ENCODE data around the gene ITGAL. TPM values are rescaled to one million over a fixed set of nuclear protein-coding genes. Genes with fewer than 3 reads are reported as not detected.

Gene ITGAL
- 1.2 TPM for total RNA-seq

DNA sequence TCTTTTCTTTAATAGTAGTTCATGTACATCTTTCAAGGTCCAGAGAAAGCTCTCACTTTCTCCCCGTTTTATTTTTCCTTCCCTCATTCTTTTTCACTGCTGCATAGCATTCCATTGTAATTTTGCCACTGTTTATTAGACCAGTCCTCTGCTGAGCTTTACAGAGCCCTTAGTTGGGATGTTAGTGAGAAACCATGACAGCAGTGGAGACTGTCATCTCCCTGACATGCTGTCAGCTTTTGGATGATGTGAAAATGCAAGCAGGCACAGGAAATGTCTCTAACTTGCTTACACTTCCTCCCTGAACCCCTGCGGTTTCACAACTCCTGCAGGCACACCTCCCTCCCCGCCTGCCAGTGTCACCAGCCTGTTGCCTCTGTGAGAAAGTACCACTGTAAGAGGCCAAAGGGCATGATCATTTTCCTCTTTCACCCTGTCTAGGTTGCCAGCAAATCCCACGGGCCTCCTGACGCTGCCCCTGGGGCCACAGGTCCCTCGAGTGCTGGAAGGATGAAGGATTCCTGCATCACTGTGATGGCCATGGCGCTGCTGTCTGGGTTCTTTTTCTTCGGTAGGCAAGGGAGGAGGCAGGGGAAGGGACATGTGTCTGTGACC, at the start of gene ITGAL:
Gene ITGAL (plus strand): TSS at position 415 of the 615 bp plus-strand sequence. CDS start 96 bp downstream, at position 511.

DNA sequence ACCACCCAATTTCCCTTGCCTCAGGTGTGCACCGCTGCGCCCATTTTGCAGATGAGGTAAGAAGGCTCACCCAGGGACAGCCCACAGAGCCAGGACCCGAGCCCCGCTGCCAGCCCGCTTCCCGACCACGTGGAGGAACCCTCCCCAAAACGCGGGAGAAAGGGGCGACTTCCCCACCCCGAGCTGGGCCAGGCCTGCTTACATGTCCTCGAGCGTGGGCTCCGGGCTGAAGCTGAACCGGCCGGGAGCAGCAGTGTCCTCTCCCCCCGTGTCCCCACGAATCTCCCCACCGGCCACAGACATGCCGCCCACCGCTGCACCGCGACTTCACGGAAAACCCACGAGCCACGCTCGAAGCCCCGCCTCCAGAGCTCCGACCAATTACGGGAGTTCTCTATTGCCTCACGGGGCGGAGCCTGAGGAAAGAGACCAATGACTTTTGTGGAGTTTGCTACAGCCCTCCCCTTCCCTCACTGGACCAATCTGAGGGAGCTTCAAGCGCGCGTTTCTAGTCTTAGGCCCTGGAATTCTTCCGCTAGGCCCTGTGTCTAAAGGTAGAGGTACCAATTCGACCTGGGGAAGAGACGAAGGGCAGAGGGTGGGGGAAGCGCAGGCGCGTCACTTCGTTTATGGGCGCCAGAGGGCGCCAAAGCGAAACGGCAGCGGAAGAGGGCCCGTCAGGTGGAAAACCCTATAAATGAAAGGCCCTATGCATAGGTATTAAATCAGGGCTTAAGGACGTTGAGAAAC, 42.7 kb upstream of the ITGAL start, which contains the start of gene DCTPP1:
Gene DCTPP1 (minus strand): TSS at position 353 of the 750 bp plus-strand sequence. CDS start 50 bp downstream, at position 303.

DNA sequence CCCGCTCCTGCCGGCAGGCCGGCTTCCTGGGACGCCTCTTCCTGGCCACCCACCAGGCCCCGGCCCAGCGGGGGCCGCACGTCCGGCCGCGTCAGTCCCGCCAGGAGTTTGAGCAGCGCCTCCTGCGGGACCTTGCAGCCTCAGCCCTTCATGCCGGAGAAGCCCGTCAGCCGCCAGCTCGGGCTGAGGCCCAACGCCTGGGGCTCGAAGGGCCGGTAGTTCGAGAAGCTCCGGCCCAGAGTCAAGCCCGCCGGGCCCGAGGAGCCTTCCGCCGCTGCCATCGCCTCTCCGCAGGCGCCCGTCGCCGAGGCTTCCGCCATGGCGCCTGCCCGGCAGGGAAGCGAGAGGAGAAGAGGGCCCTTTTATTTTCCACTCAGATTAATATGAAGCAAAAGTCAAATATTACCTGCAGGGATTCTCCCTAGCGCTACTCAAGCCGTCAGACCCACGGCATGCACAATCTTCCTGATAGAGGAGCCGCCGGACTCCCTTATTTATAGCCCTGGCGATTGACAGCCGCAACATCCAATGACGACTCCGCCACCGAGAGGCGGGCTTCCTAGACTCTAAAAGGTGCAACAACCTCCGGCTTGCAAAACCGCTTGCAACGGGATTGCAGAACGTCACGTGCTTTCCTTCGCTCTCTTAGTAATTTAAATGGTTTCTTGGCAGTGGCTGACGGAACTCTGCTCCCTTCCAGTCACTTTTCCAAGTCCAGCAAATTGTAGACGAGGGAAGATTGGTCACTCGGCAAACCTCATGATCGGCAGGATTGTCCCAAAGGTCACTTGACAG, 26.9 kb upstream of the ITGAL start, which contains the start of gene SEPHS2:
Gene SEPHS2 (minus strand): TSS at position 467 of the 795 bp plus-strand sequence. CDS start 147 bp downstream, at position 320.

DNA sequence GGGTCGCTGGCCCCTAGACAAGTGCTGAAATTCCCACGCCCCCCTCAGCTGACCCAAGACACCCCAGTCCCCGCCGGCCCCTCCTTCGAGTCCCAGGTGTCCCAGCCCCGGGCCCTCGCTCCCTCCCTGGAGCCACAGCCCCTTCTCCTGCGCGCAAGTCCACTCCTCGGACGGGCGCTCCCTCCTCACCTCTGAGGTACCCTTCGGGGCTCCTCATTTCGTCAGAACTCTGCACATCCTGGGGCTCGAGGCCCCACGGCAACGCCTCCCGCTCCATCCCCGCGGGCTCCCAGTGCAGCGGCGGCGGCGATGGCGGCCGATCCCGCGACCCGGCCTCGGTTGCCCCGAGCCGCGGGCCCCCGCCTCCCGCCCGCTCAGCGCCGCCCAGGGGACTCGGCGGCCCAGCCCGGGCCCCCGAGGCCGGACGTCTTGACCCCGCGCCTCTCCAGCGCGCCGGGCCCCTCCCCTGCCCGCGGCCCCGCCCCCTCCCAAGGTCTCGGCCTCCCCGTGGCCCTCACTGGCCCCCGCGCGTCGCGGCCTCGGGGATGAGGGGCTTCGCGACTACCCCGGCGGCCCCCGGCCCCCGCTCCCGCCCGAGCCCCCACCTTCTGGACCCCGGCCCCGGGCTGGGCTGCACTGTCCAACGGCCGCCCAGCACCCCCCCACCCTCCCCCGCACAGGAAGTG, 53.7 kb downstream of the ITGAL start, which contains the start of gene ZNF768:
Gene ZNF768 (minus strand): TSS at position 430 of the 686 bp plus-strand sequence. CDS start 153 bp downstream, at position 277.

DNA sequence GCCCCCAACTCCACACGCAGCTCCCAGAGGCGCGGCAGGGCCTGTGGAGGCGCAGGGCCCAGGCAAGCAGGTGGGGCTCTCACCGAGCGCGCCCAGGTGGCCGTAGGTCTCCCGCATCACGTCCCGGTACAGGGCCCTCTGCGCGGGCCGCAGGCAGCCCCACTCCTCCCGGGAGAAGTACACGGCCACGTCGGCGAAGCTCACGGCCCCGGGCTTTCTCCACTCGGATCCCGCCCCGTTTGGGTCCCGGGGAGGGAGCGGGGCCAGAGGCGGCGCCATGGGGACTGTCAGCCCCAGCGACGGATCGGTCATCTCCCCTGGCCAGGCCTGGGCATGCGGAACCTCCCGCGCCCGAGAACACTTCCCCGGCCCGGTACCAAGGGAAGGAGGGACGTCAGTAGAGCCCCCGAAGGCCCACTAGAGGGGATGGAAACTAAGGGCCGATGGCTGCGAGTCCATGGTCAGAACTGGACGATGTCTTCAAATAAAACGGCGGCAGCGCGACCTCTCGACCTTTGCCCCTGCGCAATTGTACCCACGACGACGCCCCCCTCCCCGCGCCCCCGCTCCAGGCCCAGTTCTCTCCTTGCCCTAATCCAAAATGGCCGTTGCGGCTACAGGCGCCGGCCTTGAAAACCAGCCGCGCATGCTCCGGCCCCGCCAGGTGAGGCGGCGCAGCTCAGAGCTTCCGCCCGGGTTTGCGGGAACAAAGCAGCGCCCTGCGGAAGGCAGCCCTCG, 62.0 kb downstream of the ITGAL start, which contains the start of gene ZNF747:
Gene ZNF747 (minus strand): TSS at position 491 of the 738 bp plus-strand sequence. CDS start 179 bp downstream, at position 312.

DNA sequence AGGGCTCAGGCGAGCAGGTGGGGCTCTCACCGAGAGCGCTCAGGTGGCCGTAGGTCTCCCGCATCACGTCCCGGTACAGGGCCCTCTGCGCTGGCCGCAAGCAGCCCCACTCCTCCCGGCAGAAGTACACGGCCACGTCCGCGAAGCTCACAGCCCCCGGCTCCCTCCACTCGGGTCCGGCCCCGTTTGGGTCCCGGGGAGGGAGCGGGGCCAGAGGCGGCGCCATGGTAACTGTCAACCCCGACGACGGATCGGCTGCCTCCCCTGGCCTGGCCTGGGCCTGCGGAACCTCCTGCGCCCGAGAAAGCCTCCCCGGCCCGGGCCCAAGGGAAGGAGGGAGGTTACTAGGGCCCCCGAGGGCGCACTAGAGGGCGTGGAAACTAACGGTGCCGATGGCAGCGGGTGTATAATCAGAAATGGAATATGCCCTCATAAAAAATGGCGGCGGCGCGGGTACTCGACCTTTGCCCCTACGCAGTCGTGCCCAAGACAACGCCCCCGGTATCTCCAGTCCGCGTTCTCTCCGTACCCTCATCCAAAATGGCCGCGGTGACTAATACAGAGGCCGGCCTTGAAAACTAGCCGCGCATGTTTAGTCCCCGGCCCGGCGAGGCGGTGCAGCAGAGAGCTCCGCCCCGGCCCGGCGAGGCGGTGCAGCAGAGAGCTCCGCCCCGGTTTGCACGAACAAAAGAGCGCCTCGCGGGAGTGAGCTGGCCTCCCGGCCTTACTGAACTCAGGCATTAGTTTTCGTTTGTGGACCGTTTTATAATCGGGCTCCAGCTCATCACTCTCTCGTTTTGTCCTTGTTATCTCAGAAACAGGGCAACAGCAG, 85.6 kb downstream of the ITGAL start, which contains the start of gene ZNF764:
Gene ZNF764 (minus strand): TSS at position 418 of the 832 bp plus-strand sequence. CDS start 192 bp downstream, at position 226.

DNA sequence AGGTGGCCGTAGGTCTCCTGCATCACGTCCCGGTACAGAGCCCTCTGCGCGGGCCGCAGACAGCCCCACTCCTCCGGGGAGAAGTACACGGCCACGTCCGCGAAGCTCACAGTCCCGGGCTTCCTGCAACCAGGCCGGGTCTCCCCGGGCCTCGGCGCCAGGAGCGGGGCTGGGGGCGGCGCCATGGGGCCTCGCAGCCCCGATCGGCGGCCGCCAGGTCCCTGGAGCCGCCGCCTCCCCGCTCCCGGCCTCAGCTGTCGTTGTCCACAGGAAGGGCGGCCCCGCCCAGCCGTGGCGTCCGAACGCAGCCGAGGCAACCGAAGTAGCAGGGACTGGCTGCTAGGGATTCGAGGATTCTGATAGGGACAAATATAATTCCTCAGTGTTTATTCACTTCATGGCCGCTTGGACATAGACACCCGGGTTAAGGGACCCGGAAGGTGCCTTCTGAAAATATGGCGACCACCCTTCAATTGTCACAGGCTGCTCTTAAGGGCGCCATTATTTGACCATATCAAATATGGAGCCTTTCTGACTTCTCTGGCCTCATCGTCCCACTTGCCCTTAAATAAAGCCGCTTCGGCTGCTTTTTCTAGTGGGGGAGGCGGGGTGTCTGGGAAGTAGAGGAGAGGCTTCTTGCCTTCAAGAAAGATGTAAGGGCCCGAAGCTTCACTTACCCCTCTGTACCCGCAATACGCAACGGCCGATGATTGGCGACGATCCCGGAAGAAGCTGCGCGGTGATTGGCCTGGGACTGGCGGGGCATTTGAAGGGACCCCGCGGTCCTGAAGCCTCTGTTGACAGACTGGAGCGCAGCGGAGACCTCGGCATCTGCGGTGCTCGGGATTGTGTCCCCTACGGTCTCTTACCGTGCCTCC, 99.1 kb downstream of the ITGAL start, which contains the start of gene ZNF688:
Gene ZNF688 (minus strand): TSS at position 270 of the 878 bp plus-strand sequence. CDS start 85 bp downstream, at position 185.

Small RNAs within 50 kb of the gene (small RNA-seq; reads per million reads assigned to genes)
- not detected for gene MIR4518
- not detected for gene RF00019
- not detected for gene RNU7-61P

Other genes with a start within 250 kb of the ITGAL start
- gene NPIPB13, start 224.3 kb upstream of the ITGAL start, total RNA-seq, result 2.5 TPM
- gene CD2BP2, start 117.4 kb upstream of the ITGAL start, total RNA-seq, result 39.9 TPM
- gene TBC1D10B, start 102.2 kb upstream of the ITGAL start, total RNA-seq, result 27.0 TPM
- gene MYL11, start 97.9 kb upstream of the ITGAL start, total RNA-seq, result not detected
- gene SEPTIN1, start 90.2 kb upstream of the ITGAL start, total RNA-seq, result 1.2 TPM
- gene ZNF48, start 77.3 kb upstream of the ITGAL start, total RNA-seq, result 29.3 TPM
- gene ZNF771, start 65.1 kb upstream of the ITGAL start, total RNA-seq, result 10.4 TPM
- 25.4 TPM for gene DCTPP1, start 42.7 kb upstream of the ITGAL start, total RNA-seq
- 13.8 TPM for gene SEPHS2, start 26.9 kb upstream of the ITGAL start, total RNA-seq
- 26.5 TPM for gene ZNF768, start 53.8 kb downstream of the ITGAL start, total RNA-seq
- gene ZNF747, start 62.1 kb downstream of the ITGAL start, total RNA-seq, result 12.2 TPM
- 9.2 TPM for gene ZNF764, start 85.6 kb downstream of the ITGAL start, total RNA-seq
- 7.6 TPM for gene ZNF688, start 99.0 kb downstream of the ITGAL start, total RNA-seq
- gene ZNF785, start 113.0 kb downstream of the ITGAL start, total RNA-seq, result 21.2 TPM
- gene ZNF689, start 137.6 kb downstream of the ITGAL start, total RNA-seq, result 12.0 TPM
- 9.0 TPM for gene PRR14, start 178.2 kb downstream of the ITGAL start, total RNA-seq
- gene FBRS, start 185.7 kb downstream of the ITGAL start, total RNA-seq, result 18.2 TPM
- 24.0 TPM for gene SRCAP, start 226.4 kb downstream of the ITGAL start, total RNA-seq